RWPE2 (cell line): ENCODE measurements around the gene RASGRF1.

ENCODE experiments used
- ATAC-seq: fragments of 200-7000 bp; cut with Tn5 transposase; 3 replicates; pipeline ENCODE4 v1.9.1; 2021; ENCODE audit warnings: low read depth
- DNase-seq: peaks from one replicate; pipeline ENCODE4 v3.0.0-alpha.2; 2020; ENCODE audit warnings: low spot score
- H3K27ac ChIP-seq: fragments of 450-650 bp; 2 replicates; pipeline ENCODE4 v1.5.1; 2017; ENCODE audit warnings: mild to moderate bottlenecking; ENCODE audit not compliant: poor library complexity, severe bottlenecking
- H3K27me3 ChIP-seq: fragments of 250-450 bp; sonication (Bioruptor Pico); 2 replicates; pipeline ENCODE4 v1.5.1; 2021; ENCODE audit warnings: mild to moderate bottlenecking, moderate library complexity; ENCODE audit not compliant: insufficient read depth, poor library complexity, severe bottlenecking
- H3K36me3 ChIP-seq: fragments of 250-450 bp; sonication (Bioruptor Pico); 2 replicates; pipeline ENCODE4 v1.5.1; 2020; ENCODE audit warnings: low read depth, mild to moderate bottlenecking, moderate library complexity
- H3K4me1 ChIP-seq: fragments of 250-450 bp; sonication (Bioruptor Pico); 2 replicates; pipeline ENCODE4 v1.5.1; 2021; ENCODE audit warnings: mild to moderate bottlenecking, moderate library complexity; ENCODE audit not compliant: insufficient read depth, poor library complexity, severe bottlenecking
- H3K4me3 ChIP-seq: fragments of 250-450 bp; sonication (Bioruptor Pico); 2 replicates; pipeline ENCODE4 v1.5.1; 2021; ENCODE audit warnings: mild to moderate bottlenecking, moderate library complexity; ENCODE audit not compliant: severe bottlenecking
- H3K9me3 ChIP-seq: fragments of 250-450 bp; sonication (Bioruptor Pico); 2 replicates; pipeline ENCODE4 v1.5.1; 2021; ENCODE audit warnings: mild to moderate bottlenecking, moderate library complexity; ENCODE audit not compliant: severe bottlenecking
- CTCF ChIP-seq: fragments of 450-650 bp; IDR thresholded peaks from one replicate; pipeline ENCODE4 v1.5.1; 2017; ENCODE audit warnings: mild to moderate bottlenecking, moderate library complexity; ENCODE audit not compliant: poor library complexity, severe bottlenecking

RASGRF1 gene

GRCh38 chr15:78910271-78910670 is 180.3 kb downstream of the RASGRF1 start:
- ATAC-seq: no peak
- Histone ChIP-seq H3K4me1 (peaks cover 15% of the 10 kb centered on the region), H3K27ac (no peak overlapping the region), H3K36me3 (peaks cover 85% of the 10 kb centered on the region), H3K4me3 (no peak overlapping the region), H3K27me3 (no peaks in the 10 kb centered on the region), H3K9me3 (no peaks in the 10 kb centered on the region)
- no peak for DNase-seq
- TF ChIP-seq CTCF: no peak
